Measurements from ENCODE around the gene ANKRD55. TPM values are rescaled to one million over a fixed set of nuclear protein-coding genes. Genes with fewer than 3 reads are reported as not detected.

ANKRD55 gene
- total RNA-seq, 4 donors from 2014 or later: not detected

DNA sequence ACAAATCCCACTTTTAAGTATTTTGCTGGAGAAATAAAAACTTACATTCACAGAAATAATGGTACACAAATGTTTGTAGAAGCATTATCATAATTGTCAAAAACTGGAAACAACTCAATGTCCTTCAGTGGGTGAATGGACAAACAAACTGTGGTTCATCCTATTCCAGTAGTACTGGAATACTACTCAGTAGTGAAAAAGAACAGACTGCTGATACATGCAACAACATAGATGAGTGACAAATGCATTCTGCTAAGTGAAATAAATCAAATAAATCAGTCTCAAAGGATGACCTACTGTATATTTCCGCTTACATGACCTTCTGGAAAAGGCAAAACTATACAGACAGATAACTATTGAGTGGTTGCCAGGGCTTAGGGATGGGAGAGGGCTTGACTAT, 114.1 kb downstream of the ANKRD55 start:
- Histone ChIP-seq H3K27me3 (no peaks in the 10 kb centered on the region), H3K9me3 (no peaks in the 10 kb centered on the region), H3K4me3 (no peak overlapping the region), H3K4me1 (peaks cover 0 to 9% (median 4%) of the 10 kb centered on the region in 4 donors), H3K36me3 (no peaks in the 10 kb centered on the region), H3K27ac (no peak overlapping the region)
- TF ChIP-seq, protein P1, sequence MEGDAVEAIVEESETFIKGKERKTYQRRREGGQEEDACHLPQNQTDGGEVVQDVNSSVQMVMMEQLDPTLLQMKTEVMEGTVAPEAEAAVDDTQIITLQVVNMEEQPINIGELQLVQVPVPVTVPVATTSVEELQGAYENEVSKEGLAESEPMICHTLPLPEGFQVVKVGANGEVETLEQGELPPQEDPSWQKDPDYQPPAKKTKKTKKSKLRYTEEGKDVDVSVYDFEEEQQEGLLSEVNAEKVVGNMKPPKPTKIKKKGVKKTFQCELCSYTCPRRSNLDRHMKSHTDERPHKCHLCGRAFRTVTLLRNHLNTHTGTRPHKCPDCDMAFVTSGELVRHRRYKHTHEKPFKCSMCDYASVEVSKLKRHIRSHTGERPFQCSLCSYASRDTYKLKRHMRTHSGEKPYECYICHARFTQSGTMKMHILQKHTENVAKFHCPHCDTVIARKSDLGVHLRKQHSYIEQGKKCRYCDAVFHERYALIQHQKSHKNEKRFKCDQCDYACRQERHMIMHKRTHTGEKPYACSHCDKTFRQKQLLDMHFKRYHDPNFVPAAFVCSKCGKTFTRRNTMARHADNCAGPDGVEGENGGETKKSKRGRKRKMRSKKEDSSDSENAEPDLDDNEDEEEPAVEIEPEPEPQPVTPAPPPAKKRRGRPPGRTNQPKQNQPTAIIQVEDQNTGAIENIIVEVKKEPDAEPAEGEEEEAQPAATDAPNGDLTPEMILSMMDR (IDR thresholded peaks at IDR 0.05): no peak
- no peak for TF ChIP-seq POLR2A (IDR thresholded peaks at IDR 0.05)
- no peak for TF ChIP-seq EP300 (IDR thresholded peaks at IDR 0.05)
- WGBS, 2 donors: 86 to 92% methylated on average over 1 of the region's 1 CpG
- no peak for DNase-seq (ENCODE audit: low spot score in 2 of 2)

DNA sequence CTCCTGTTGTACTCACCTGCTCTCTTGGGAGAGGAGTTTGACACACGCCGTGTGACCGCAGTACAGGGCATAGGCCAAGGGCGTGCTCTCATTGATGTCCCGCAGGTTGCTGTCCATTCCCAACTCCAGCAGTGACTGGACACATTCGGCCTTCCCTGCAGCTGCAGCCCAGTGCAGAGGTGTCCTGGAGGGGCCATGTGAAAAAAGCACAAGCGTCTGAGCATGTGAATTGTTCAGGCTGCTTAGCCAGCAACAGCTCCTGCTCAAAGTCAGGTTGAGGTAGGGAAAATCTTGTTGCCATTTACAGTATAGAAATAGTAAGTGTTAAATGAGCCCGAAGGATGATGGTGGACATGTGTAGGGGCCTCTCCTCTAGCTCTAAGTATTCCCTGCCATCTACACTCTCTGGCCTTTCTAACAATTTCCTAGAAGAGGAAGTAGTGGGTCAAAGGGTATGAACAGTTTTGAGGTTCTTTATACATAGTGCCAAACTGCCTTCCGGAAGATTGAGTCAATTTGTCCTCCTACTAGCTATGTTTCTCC, 116.5 kb downstream of the ANKRD55 start:
- 81% methylated on average over 9 of the region's 9 CpGs for WGBS, 2 donors
- no peak for DNase-seq (ENCODE audit: low spot score in 2 of 2)
- TF ChIP-seq, protein P1 (IDR thresholded peaks at IDR 0.05): no peak

DNA sequence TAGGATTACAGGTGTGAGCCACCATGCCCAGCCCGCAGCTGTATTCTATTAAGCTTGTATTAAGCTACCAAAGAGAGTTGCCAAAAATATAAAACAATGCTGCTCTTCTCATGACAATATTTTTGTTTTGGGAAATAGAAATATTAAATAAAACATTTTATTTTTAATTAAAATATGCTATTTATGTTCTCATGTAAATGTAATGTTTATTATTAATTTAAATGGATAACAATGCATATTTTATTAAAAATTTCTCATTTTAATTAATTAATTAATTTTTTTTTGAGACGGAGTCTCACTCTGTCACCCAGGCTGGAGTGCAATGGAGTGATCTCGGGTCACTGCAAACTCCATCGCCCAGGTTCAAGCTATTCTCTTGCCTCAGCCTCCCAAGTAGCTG, 117.5 kb downstream of the ANKRD55 start:
- H3K4me3 ChIP-seq: no peak overlapping the region
- no peaks in the 10 kb centered on the region for H3K27me3 ChIP-seq
- TF ChIP-seq POLR2A (IDR thresholded peaks at IDR 0.05) (no peak), EP300 (IDR thresholded peaks at IDR 0.05) (no peak)
- 96% methylated on average over 4 of the region's 4 CpGs for WGBS, 2 donors
- no peak overlapping the region for H3K27ac ChIP-seq
- H3K9me3 ChIP-seq: no peaks in the 10 kb centered on the region
- peaks cover 0 to 4% (median 0%) of the 10 kb centered on the region in 4 donors for H3K4me1 ChIP-seq
- H3K36me3 ChIP-seq: no peaks in the 10 kb centered on the region
- DNase-seq (ENCODE audit: low spot score in 2 of 2): no peak

More for the DNA sequence above, 116.5 kb downstream of the ANKRD55 start:
- H3K4me1 ChIP-seq: peaks cover 0 to 4% (median 0%) of the 10 kb centered on the region in 4 donors
- no peaks in the 10 kb centered on the region for H3K9me3 ChIP-seq
- no peak overlapping the region for H3K4me3 ChIP-seq
- H3K36me3 ChIP-seq: no peaks in the 10 kb centered on the region
- H3K27ac ChIP-seq: no peak overlapping the region
- H3K27me3 ChIP-seq: no peaks in the 10 kb centered on the region

DNA sequence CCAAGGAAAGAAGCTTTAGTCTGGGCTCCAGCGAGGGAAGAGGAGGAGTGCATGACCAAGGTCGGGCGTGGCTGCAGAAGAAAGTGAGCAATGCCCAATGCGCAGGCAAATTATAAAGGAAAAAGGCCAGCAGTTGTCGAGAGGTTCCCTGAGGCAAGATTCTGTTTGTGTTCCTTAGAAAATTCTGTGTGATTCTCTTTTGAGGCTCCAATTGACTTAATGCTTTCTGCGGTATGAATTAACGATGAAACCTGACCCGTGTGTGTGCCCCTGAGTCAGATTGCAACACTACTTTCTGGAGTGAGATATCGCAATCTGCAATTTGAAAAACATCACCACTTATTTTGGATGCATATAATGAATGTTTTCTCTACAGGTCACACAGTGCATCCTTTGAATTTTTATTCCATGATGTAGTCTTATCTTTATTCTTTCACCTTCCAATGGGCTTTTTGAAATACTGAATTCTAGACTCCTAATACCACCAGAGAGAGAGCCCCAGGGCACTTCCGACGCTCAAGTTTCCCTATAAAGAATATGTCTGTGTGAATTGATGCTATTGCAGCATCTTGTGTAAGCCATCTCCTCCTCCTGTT, 120.5 kb downstream of the ANKRD55 start:
- Histone ChIP-seq H3K27ac (no peak overlapping the region), H3K4me3 (no peak overlapping the region), H3K4me1 (peaks cover 0 to 6% (median 2%) of the 10 kb centered on the region in 4 donors), H3K9me3 (no peaks in the 10 kb centered on the region), H3K27me3 (no peaks in the 10 kb centered on the region), H3K36me3 (no peaks in the 10 kb centered on the region)
- DNase-seq (ENCODE audit: low spot score in 2 of 2): peak in 1 of 2 donors; percentile 41
- 58 to 65% methylated on average over 11 of the region's 11 CpGs for WGBS, 2 donors
- TF ChIP-seq POLR2A (IDR thresholded peaks at IDR 0.05): no peak
- TF ChIP-seq EP300 (IDR thresholded peaks at IDR 0.05): peak in 1 of 2 donors; percentile 73
- TF ChIP-seq, protein P1 (IDR thresholded peaks at IDR 0.05): no peak

DNA sequence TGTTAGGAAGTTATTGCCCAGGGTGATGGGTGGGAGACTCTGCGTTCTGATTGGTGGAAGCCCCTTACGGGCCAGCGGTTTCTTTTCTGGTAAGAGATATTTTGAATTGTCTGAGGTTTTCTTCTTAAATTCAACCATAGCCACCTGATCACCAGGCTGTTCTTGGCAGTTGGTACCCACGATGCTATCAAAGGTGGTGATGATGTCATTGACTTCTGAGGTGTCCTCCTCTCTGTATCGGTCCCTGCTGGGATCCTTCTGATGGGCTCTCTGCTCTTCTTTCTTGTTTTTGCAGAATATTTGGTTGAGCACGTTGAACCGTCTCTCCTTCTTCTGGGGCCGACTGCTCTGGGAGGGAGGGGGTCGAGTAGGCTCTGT, 121.7 kb downstream of the ANKRD55 start:
- Histone ChIP-seq H3K9me3 (no peaks in the 10 kb centered on the region), H3K4me1 (peaks cover 0 to 8% (median under 1%) of the 10 kb centered on the region in 4 donors), H3K4me3 (no peak overlapping the region), H3K27ac (no peak overlapping the region), H3K36me3 (no peaks in the 10 kb centered on the region), H3K27me3 (no peaks in the 10 kb centered on the region)
- TF ChIP-seq EP300 (IDR thresholded peaks at IDR 0.05) (no peak), POLR2A (IDR thresholded peaks at IDR 0.05) (no peak)
- TF ChIP-seq, protein P1 (IDR thresholded peaks at IDR 0.05): no peak
- 95 to 97% methylated on average over 9 of the region's 9 CpGs for WGBS, 2 donors
- DNase-seq (ENCODE audit: low spot score in 2 of 2): no peak

All from tibial nerve (tissue), 4 donors.